HEK293 (cell line): ENCODE measurements around the gene UQCC3.
"Not testable (repeated sequence)": the region's sequence is repeated elsewhere in the genome, so short reads cannot be mapped to it uniquely, and the experiment has no call there.

Experiments used
- CTCF ChIA-PET: fragments of 350-600 bp; formaldehyde crosslinking; extraction: SDS; loops from one replicate; lab custom pipeline; 2021; ENCODE audit warnings: antibody characterized with exemption; lab: Yijun Ruan, JAX
- POLR2A ChIA-PET: fragments of 300-600 bp; formaldehyde crosslinking; extraction: SDS; loops from one replicate; lab custom pipeline; 2020; ENCODE audit warnings: antibody characterized with exemption, inconsistent platforms; lab: Yijun Ruan, JAX
- H3K27ac ChIP-seq: fragments of 200-500 bp; sonication (Bioruptor generic); 2 replicates; pipeline ENCODE4 v1.5.1; 2014; ENCODE audit warnings: low read depth, low read length, control low read depth, inconsistent platforms; ENCODE audit errors: extremely low read depth
- H3K36me3 ChIP-seq, 2 experiments: fragments of 200-500 bp in 1 of 2; sonication (Bioruptor generic) in 1 of 2; 1 replicate in 1 of 2; 2 replicates in 1 of 2; pipeline ENCODE4 v1.5.1; 2014 to 2017; ENCODE audit warnings: inconsistent platforms in 2 of 2, low read length in 2 of 2; ENCODE audit not compliant: control insufficient read depth in 2 of 2, insufficient read depth in 1 of 2
- H3K4me1 ChIP-seq: fragments of 200-500 bp; sonication (Bioruptor generic); 2 replicates; pipeline ENCODE4 v1.5.1; 2014; ENCODE audit warnings: mild to moderate bottlenecking, low read length, inconsistent platforms; ENCODE audit not compliant: control insufficient read depth, insufficient read depth
- H3K4me3 ChIP-seq: 2 replicates; pipeline ENCODE4 v1.5.1; 2011; ENCODE audit warnings: low read depth, mild to moderate bottlenecking, control low read depth, low read length, moderate library complexity
- H3K9me3 ChIP-seq: fragments of 200-500 bp; sonication (Bioruptor generic); 2 replicates; pipeline ENCODE4 v1.5.1; 2014; ENCODE audit warnings: low read depth, low read length, inconsistent platforms; ENCODE audit not compliant: control insufficient read depth, insufficient read depth
- CTCF ChIP-seq: fragments of 450-650 bp; formaldehyde crosslinking; IDR thresholded peaks from 2 replicates; pipeline ENCODE4 v1.5.1; 2016; ENCODE audit warnings: missing biosample characterization, missing genetic modification characterization
- IKZF3 ChIP-seq: fragments of 450-650 bp; IDR thresholded peaks from 2 replicates; pipeline ENCODE4 v1.5.0; 2018; ENCODE audit warnings: missing biosample characterization, mild to moderate bottlenecking, missing genetic modification characterization, moderate library complexity
- ZNF114 ChIP-seq: fragments of 450-650 bp; formaldehyde crosslinking; IDR thresholded peaks from 2 replicates; pipeline ENCODE4 v1.5.0; 2017; ENCODE audit warnings: missing biosample characterization, missing genetic modification characterization
- ZNF146 ChIP-seq: fragments of 450-650 bp; formaldehyde crosslinking; IDR thresholded peaks from 2 replicates; pipeline ENCODE4 v1.5.1; 2016; ENCODE audit warnings: missing biosample characterization, missing genetic modification characterization
- ZNF19 ChIP-seq: fragments of 450-650 bp; formaldehyde crosslinking; IDR thresholded peaks from 2 replicates; pipeline ENCODE4; 2016; ENCODE audit warnings: missing biosample characterization, missing genetic modification characterization, low read depth
- ZNF433 ChIP-seq: fragments of 450-650 bp; formaldehyde crosslinking; IDR thresholded peaks from 2 replicates; pipeline ENCODE4 v1.5.1; 2016; ENCODE audit warnings: missing biosample characterization, missing genetic modification characterization, low read depth
- ZNF580 ChIP-seq: fragments of 450-650 bp; formaldehyde crosslinking; IDR thresholded peaks from 2 replicates; pipeline ENCODE4 v1.5.1; 2016; ENCODE audit warnings: missing biosample characterization, missing genetic modification characterization
- ZNF677 ChIP-seq: fragments of 450-650 bp; IDR thresholded peaks from 2 replicates; pipeline ENCODE4 v1.5.0; 2018; ENCODE audit warnings: missing biosample characterization, mild to moderate bottlenecking, missing genetic modification characterization, moderate library complexity
- ZNF792 ChIP-seq: fragments of 450-650 bp; formaldehyde crosslinking; IDR thresholded peaks from 2 replicates; pipeline ENCODE4 v1.5.1; 2016; ENCODE audit warnings: missing biosample characterization, missing genetic modification characterization
- TF ChIP-seq, protein P1 (sequence below): fragments of 450-650 bp; IDR thresholded peaks from 2 replicates; pipeline ENCODE4 v1.5.1; 2018; ENCODE audit warnings: missing biosample characterization, mild to moderate bottlenecking, missing genetic modification characterization

The UQCC3 gene

GRCh38 chr11:62649486-62649885 lies 22.0 kb upstream of the UQCC3 start:
- ChIA-PET POLR2A (interaction anchor here (1.2 to 5.9 kb wide), 7 partner anchors 15 to 78 kb away, joined by 3 to 79 read pairs (median 7); partner anchors contain the start of genes C11orf98, CSKMT, HNRNPUL2 and LBHD1), CTCF (interaction anchor here (0.6 to 1.3 kb wide), 2 partner anchors 12 to 137 kb away, joined by 3 read pairs; no protein-coding TSS in a partner anchor)
- Histone ChIP-seq H3K4me3 (no peak overlapping the region), H3K9me3 (no peaks in the 10 kb centered on the region), H3K27ac (no peak overlapping the region), H3K36me3 (peaks cover 0 to 38% of the 10 kb centered on the region in 2 experiments; a peak in 1 of 3 replicates), H3K4me1 (peaks cover 3% of the 10 kb centered on the region; the same call in 1 of the 2 replicates)
- TF ChIP-seq ZNF114 (tag by site-specific recombination) (no peak), ZNF677 (tag by site-specific recombination) (no peak), ZNF792 (tag by site-specific recombination) (no peak)
- TF ChIP-seq, protein P1, sequence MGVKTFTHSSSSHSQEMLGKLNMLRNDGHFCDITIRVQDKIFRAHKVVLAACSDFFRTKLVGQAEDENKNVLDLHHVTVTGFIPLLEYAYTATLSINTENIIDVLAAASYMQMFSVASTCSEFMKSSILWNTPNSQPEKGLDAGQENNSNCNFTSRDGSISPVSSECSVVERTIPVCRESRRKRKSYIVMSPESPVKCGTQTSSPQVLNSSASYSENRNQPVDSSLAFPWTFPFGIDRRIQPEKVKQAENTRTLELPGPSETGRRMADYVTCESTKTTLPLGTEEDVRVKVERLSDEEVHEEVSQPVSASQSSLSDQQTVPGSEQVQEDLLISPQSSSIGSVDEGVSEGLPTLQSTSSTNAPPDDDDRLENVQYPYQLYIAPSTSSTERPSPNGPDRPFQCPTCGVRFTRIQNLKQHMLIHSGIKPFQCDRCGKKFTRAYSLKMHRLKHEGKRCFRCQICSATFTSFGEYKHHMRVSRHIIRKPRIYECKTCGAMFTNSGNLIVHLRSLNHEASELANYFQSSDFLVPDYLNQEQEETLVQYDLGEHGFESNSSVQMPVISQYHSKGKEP (tag by site-specific recombination) = no peak

GRCh38 chr11:62650283-62650682 lies 21.2 kb upstream of the UQCC3 start:
- not testable (repeated sequence) for H3K27ac ChIP-seq, H3K9me3 ChIP-seq, H3K4me3 ChIP-seq, H3K4me1 ChIP-seq
- 0 out of 2 replicates have a peak, but pooled peaks have one; percentile 18 for TF ChIP-seq CTCF (tag by site-specific recombination)
- H3K36me3 ChIP-seq = peaks cover 0 to 32% of the 10 kb centered on the region in 2 experiments; a peak in 1 of 3 replicates
- POLR2A ChIA-PET = interaction anchor here (0.6 to 5.9 kb wide), 5 partner anchors 10 to 76 kb away, joined by 3 to 79 read pairs (median 11); partner anchors contain the start of genes C11orf98, CSKMT, LBHD1 and TUT1
- CTCF ChIA-PET = interaction anchor here (1.1 kb wide), 1 partner anchor 58 kb away, joined by 3 read pairs; no protein-coding TSS in a partner anchor

DNA sequence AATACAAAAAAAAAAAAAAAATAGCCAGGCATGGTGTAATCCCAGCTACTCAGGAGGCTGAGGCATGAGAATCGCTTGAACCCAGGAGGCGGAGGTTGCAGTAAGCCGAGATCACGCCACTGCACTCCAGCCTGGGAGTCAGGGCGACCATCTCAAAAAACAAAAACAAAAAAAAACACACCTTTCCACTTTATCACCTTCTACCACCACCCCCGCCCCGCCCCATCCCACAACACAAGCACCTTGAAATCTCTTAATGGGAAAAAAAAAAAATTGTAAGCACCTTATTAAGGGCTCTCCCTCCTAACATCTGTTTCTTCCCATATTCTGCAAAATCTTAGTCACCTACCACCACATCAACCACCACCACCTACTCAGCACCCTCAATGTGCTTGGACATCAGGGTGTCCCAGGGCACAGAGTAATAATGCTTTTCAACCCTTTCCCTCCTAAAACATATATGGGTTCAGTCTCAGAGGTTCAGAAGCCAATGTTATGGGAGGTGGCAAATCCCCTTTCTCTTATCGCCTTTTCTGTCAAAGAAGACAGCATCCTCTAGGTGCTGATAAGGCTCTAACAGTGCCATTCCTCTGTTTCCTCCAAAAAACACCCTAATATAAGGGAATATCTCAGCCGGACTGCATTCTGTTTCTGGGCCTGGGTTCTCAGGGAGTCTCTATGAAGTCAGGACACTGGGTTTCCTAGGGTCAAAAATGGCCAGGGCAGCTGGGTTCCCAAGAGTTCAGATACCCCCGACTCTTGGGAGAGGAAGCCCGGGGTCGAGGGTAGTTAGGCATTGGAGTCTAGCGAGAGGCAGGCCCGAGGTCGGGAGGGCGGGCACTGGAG lies 19.1 kb upstream of the UQCC3 start:
- peak overlapping the region; percentile 99 for H3K4me3 ChIP-seq
- CTCF ChIA-PET = interaction anchor here (0.7 kb wide), 1 partner anchor 32 kb away, joined by 4 read pairs; no protein-coding TSS in a partner anchor
- H3K27ac ChIP-seq = peak overlapping the region; percentile 70
- no peaks in the 10 kb centered on the region for H3K4me1 ChIP-seq
- no peaks in the 10 kb centered on the region for H3K9me3 ChIP-seq
- peaks cover 0 to 31% of the 10 kb centered on the region in 2 experiments; a peak in 1 of 3 replicates for H3K36me3 ChIP-seq
- POLR2A ChIA-PET = interaction anchor here (0.7 to 4.6 kb wide), 25 partner anchors 11 to 189 kb away, joined by 3 to 90 read pairs (median 6); partner anchors contain the start of genes B3GAT3, C11orf98, CSKMT and EEF1G
- TF ChIP-seq ZNF433 = no peak
- TF ChIP-seq, protein P1 (tag by site-specific recombination) = no peak
- no peak for TF ChIP-seq IKZF3
- no peak for TF ChIP-seq ZNF19 (tag by site-specific recombination)
- no peak for TF ChIP-seq ZNF146 (tag by site-specific recombination)
- TF ChIP-seq ZNF580 = no peak
